Stimulated activated CD4-positive, alpha-beta T cell treated with anti-CD3 and anti-CD28 coated beads, Interleukin-4, amount 100 ng/mL, for 1 hour (primary cell): Measurements from ENCODE around the gene RBM47.

Experiments
- DNase-seq: peaks from one replicate; pipeline ENCODE4 v3.0.0-alpha.2; 2020

The RBM47 gene

DNA sequence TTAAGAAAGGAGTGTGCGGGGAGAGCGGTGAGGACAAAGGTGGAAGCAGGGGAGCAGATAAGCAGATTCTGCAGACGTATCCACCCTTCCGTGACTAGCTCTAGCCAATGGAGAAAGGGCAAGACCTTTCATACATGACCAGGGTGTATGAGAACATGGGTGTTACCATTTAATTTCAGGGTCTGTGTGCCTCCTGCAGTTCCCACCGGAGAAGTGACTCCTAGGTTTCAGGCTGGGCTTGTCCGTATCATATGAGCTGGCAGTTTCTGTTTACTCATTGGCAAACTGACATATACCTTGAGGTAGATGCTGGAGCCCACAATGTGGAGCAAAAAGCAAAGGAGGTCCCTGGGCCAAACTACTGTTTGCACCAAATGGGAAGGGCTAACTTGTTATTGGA lies 6.8 kb downstream of the RBM47 start:
- no peak for DNase-seq

DNA sequence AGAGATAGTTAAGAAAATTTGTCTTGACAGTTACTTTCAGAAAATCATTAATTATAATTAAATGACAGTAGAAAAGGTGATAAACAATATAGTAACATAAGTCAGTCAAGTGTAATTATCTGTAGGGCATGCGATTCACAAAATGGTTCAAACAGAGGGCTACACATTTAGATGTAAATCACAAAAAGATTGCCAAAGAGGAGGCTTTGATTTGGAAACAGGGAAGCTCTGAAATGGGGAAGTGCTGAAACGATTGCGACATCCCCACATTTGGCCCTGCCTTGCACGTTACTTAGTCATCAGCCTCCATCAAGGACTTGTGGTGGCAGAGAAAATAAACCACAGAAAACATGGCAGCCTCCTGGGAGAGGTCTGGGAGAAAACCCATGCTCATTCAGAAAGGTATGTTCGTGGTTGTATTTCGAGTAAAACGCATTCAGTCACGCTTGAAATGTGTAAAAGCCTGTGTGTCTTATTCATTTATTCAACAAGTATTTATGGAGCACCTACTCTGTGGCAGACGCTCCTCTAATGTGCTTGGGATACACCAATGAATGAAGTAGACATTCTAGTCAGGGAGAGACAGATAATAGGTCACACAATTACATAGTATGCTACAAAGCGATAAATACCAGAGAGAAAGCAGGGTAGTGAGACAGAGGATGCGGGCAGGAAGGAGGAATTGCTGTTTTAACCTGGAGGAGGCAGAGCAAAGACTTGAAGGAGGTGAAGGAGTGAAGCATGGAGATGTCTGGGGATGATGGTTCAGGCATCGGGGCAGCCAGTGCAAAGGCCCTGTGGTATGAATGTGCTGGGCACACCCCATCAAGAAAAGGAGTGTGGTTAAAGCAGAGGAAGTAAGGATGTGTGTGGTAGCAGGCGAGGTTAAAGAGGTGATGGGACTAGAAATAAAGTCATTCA lies 7.8 kb downstream of the RBM47 start:
- DNase-seq: no peak

DNA sequence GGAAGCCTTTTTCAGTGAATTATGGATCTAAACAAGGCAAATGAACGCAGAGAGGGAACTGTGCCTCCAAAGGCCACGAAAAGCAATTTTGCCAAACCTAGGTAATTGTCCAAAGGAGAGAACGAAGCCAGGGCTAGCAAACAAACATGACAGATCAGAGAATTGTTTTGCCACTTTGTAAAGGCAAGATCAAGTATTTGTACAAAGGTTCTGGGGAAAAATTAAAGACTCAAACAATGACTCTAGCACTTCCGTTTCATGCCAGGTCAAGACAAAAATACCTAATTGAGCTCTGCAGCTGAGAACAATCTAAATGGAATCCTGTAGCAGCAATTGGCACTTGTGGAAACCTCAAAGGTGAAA lies 8.5 kb downstream of the RBM47 start:
- DNase-seq: no peak

DNA sequence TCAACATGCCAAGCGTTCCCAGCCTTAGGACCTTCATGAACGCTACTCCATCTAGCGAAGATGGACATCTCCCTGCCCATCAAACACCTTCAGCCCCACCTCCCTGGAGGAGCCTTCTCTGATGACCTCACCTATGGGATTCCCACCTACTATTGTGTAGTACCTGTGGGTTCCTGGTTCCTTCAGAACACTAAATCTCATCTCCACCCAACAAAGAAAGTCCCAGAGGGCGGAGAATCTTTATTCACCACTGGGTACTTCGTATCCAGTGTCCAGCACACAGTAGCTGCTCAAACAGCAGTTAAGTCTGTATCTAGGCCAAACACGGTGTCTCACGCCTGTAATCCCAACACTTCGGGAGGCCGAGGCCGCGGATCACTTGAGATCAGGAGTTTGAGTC lies 10.1 kb downstream of the RBM47 start:
- no peak for DNase-seq

DNA sequence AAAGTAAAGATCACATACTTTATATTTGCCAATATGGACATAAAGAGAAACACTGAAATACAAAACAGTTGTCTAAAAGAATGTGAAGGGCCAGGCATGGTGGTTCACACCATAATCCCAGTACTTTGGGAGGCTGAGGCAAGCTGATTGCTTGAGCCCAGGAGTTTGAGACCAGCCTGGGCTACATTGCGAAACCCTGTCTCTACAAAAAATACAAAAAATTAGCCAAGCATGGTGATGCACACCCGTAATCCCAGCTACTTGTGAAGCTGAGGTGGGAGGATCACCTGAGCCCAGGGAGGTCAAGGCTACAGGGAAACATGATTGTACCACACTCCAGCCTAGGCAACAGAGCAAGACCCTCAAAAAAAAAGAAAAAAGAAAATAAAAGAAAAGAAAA lies 11.8 kb downstream of the RBM47 start:
- no peak for DNase-seq

DNA sequence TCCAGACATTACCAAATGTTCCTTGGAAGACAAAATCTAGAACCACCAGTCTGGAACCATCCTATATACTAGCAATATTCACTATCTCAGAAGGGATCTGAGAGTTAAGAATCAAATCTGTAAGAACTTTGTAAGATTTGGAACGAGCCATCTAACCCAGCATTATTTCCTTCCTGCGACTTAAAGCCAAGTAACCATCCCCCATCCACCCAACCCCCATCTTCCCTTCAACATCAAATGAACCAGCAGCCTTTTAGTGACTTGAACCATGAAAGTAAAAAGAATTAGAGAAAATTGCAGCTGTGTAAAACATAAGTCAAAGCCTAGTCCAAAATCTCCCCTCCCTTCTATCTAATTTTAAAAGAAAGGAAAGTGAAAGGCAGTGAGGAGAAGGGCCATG lies 15.6 kb downstream of the RBM47 start:
- no peak for DNase-seq

DNA sequence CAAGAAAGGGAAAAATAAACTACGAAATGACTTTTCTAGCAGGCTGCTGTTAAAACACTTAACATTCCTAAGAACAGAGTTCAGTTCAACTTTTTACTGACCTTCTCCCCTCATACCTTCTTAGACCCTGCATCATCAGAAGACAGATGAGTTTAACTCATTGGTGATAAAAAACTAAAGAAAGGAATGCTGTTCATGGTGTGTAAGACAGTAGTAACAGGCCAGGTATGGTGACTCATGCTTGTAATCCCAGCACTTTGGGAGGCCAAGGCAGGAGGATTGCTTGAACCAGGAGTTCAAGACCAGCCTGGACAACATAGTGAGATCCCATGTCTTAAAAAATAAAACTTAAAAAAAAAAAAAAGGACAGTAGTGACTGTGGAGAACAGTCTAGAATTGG lies 16.2 kb downstream of the RBM47 start:
- DNase-seq: no peak

DNA sequence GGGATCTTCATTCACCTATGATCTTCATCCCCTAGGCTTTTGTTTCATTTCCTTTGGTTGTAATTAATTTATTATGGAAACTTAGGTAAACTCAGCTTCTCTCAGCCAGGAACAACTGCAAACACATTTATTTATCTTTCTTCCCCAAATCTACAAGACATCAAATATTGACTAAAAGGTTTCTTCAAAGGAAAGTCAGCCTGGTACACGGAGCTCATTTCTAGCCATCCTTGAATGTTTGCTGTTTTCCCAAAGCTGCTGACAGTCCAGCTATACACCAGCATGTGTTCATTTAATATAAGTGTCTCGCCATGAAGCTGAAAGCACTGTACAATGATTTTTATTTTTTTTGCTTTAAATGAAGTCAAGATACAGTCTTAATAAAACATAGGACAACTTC lies 16.8 kb downstream of the RBM47 start:
- DNase-seq: no peak

DNA sequence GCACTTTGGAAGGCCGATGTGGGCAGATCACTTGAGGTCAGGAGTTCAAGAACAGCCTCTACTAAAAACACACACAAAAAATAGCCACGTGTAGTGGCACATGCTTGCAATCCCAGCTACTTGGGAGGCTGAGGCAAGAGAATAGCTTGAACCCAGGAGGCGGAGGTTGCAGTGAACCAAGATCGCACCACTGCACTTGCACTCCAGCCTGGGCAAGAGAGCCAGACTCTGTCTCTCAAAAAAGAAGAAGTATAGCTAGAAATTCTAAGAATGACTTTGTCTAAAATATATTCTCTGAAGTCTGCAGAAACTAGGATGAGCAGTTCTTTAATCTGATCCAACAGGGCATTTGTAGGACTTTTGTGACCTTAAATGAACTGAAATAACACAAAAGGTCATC lies 17.4 kb downstream of the RBM47 start:
- DNase-seq: no peak

DNA sequence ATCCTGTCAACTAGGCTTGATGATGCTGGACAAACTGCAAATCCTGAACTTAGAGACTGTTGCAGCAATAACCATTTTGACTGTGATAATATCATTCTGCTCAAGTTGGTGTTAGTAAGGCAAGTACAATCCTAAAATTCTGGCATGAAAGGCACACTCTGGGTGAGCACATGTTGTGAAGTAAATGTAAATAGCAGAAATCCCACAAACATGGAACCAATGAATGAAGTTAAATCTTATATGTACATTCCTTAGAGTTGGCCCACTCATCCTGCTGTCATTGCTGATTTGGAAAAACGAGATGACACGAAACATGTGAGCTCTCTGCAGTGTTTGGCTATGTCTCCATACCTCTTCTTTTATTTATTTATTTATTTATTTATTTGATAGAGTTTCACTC lies 21.0 kb downstream of the RBM47 start:
- no peak for DNase-seq

DNA sequence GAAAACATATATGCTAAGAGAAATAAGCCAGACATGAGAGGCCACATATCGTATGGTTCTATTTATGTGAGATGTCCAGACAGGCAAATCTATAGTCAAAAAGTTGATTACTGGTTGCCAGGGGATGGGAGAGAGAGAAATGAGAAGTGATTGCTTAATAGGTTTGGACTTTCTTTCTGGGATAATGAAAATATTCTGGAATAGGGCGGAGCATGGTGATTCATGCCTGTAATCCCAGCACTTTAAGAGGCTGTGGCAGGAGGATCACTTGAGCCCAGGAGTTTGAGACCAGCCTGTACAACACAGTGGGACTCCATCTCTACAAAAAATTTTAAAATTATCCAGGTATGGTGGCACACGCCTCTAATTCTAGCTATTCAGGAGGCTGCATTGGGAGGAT lies 22.4 kb downstream of the RBM47 start:
- no peak for DNase-seq

DNA sequence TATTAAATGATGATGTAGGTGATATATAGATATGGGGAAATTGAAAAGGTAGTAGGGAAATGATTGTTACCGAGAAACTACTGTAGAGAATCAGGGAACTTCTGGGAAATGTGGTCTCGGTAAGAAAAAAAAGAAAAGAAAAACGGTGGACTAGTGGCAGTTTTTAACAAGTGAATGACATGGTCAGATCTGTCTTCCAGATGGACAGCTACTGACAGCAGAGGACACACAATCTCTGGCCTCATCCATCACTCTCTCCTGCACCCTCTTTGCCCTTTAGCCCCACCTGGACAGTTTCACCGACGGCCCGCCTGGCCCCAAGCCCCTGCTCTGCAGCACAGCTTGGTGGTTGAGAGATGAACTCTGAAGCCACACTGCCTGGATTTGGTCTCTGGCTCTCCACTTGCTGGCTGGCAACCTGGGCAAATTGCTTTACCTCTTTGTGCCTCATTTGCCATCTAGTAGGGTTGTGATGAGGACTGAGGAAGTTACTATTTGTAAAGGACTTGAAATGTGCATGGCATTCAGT lies 23.4 kb downstream of the RBM47 start:
- DNase-seq: no peak

DNA sequence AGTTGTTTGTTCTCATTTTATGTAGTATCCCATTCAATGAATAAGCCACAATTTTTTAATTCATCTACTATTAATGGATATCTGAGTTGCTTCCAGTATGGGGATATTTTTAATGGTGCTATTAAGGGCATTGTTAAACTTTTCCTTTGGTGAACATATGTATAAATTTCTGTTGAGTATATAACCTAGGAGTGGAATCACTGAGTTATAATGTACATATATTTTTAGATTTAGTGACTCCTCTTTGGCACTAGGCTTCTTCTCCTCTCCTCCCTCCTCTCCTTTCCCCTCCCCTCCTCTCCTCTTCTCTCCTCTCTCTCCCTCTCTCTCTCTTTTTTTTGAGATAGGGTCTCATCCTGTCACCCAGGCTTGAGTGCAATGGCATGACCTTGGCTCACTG lies 26.4 kb downstream of the RBM47 start:
- no peak for DNase-seq

DNA sequence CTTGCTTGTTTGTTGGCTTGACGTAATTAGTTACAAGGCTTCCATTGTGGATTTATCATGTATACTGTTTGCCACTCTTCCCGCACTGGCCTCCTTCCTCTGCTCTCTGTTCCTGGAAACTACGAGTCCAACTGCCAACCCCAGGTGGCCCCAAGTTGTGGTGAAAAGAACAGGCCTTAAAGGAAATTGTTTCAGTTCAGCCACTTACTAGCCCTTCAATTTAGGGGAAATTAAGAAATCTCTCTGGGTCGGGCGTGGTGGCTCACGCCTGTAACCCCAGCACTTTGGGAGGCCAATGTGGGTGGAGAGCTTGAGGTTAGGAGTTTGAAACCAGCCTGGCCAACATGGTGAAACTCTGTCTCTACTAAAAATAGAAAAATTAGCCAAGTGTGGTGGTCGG lies 28.0 kb downstream of the RBM47 start:
- no peak for DNase-seq

DNA sequence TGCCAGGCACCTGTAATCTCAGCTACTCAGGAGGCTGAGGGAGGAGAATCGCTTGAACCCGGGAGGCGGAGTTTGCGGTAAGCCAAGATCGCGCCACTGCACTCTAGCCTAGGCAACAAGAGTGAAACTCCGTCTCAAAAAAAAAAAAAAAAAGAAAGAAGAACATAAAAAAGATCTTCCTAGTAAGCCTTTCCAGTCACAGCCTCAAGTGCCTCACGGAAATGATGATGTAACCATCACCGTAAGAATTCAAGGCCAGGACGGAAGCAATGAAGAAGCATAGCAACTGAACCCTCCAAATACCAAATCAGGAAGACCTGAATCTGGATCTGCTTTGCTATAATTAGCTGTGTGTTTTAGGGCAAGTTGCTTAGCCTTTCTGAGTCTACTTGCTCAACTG lies 28.8 kb downstream of the RBM47 start:
- no peak for DNase-seq

DNA sequence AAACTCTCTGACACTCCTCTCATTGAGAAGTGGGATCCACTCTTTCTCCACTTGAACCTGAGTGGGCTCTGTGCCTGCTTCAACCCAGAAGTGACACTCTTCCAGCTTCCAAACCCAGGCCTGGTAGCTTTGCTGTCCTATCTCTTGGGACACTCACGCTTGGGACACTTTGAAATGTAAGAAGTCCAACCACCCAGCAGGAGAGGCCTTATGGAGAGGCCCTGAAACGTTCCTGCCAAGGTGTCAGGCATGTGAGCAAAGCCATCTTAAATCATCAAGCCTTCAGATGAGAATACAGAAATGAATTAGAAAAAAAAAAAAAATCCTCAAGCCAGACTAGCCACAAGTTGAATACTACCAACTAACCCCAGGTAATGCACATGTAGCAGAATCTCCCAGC lies 30.2 kb downstream of the RBM47 start:
- no peak for DNase-seq

DNA sequence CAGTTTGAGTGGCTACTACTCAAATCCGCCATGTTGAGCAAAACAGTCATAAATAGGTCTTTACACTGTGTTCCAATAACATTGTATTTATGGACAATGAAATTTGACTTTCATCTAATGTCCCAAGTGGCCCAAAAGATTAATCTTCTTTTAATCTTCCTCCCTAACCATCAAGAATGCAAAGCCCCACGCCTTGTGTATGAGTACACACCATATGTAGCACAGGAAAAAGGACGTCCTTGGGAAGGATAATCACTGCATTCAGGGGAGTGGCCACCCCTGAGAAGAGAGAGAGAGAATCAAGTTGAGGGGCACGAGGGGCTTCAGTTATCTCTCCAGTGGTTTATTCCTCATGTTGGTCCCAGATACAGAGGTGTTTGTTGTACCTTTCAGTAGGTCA lies 33.1 kb downstream of the RBM47 start:
- DNase-seq: no peak

DNA sequence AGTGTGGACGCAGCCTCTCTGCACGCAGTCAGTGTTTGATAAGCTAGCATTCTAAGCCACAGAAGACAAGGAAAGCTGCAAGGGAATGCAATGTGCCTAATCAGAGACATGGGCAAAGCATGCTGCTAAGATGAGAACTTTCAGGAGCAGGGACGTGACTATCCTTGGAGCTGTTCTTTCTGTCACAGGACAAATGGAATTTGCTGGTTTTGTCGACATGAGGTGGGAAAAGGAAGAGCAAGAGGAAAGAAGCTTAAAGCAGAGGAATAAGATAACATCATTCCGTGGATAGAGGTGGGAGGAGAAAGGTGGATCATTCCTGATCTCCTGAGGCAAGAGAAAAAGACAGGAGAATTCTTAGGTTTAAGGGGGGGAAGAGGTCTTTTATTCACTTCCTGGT lies 33.7 kb downstream of the RBM47 start:
- no peak for DNase-seq

DNA sequence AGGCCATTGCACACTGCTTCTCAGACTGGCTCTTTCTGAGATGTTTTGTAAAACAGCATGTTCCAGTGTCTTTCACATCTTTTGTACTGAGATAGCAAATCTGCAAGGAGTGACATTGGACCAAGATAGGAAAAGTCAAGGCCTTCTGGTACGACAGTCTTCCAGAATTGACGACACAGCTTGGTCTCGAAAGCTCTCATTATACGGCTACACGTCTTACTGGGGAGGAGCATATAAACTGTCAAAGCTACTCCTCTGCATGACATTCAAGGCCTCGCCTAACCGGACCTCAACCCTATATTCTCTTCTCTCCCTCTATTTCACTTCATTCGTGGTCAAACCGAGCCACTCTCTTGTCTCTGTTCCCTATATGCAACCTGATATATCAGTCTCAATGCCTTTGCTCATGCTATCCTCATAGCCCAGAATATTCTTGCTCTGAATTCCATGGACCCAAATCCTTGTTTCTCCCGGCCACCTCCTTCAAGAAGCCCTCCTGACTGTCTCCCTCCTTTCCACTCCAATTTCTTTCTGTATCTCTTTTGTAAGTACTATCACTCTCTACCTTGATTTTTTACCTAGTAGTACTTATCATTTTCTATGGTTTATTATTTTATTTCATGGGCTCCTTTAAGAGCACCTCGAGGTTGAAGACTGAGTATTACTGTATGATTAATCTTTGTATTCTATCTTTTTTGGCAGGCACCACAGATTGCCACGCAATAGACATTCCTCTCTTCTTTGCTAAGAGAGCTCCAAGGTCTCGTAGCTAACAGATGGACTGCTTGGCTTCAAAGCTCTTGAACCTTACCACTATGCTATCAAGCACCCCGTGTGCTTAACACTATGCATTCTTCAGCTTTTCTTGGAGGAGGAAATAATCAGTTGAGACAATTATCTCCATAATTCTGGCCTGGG lies 35.1 kb downstream of the RBM47 start:
- no peak for DNase-seq

DNA sequence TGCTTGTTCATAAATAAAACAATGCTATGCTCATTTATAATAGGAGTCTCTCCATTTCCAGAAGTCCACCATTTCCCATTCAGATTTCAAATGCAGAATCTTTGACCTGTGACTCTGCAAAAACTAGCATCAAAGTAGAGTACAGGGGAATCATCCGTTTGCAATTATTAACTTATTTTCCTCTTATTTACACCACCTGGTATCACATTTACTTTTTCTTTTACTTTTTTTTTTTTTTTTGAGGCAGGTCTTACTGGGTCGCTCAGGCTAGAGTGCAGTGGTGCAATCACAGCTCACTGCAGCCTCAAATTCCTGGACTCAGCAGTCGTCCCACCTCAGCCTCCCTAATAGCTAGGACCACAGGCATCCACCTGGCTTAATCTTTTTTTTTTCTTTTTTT lies 37.6 kb downstream of the RBM47 start:
- DNase-seq: no peak

DNA sequence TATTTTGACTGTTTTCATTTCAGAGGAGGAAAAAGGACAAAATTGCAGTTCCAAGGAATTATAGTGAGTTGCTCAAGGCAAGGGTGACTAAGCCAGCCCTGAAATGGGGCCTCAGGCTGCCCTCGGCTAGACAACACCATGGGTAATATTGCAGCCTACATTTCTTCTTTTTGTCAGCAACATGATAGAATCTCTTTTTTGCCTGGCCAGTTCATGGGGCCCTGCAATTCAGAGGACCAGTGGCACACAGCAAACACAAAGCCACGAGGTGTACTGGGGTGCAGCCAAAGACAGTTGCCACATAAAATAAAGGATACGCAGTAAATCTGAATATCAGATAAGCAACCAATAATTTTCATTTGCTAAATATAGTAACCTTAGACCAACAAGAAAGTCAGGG lies 41.8 kb downstream of the RBM47 start:
- no peak for DNase-seq

DNA sequence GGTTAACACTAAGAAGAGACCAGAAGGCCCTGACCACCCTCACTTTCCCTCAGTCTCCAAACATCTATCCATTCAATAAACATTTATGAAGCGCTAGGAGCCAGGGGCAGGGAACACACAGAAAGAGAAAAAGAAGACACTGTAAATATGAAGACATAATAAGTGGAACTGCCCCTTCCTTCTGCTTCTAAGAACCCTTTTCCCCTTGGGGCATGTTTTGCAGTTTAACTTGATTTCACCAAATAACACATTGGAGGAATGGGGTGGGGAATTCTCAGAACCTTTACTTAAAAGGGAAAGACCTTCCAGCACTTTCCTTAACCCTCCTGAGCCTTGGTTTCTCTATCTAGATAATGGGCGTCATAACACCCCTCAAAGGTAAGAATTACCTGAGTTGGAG lies 42.3 kb downstream of the RBM47 start:
- DNase-seq: no peak

DNA sequence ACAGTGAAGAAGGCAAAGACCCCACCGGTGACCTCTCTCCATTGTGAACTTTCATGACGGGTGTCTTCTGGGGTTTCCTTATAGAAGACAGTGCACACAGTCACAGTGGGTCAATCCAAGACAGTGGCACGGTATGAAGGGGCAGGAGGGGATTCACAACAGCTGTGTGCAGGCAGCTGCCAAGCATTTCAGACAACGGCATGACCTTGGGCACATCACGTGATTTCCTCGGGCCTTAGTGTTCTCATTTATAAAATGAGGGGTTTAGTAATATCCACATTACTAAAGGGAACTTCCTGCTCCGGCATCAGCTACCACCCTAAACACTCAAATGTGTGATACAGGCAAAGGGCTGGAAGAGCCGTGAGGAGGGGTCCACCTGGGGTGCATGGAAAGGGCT lies 42.9 kb downstream of the RBM47 start:
- DNase-seq: no peak

DNA sequence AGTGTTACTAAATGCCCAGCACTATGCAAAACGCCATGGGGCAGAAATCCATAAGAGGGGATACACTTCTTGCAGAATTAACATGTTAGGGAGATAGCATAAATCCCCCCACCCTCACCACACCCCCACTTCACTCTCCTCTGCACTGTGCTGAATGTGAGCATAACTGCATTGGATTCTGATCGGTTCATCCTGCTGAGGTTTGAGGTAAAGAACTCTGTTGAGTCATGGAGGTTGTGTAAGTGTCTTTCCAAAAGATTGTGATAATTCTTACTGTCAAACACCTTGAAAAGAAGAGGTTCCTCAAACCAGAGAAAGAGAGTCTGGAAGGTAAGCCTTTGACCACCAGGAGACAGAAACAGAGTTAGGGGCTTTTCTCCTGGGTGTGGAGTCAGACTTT lies 43.6 kb downstream of the RBM47 start:
- DNase-seq: no peak
